ENCODE data around the gene EPB41L1. TPM values are rescaled to one million over a fixed set of nuclear protein-coding genes. Genes with fewer than 3 reads are reported as not detected.

Gene EPB41L1
- polyA plus RNA-seq, 3 donors, result 0.05 TPM; not detected in 2

GRCh38 chr20:36145877-36146707, 8.4 kb upstream of the EPB41L1 start:
- DNase-seq, result no peak
- Mint-ChIP-seq H3K27ac (peak overlapping the region in 2 of 7 donors; percentile 21 to 72), H3K27me3 (ENCODE audit: low read depth in 3 of 3) (peaks cover 8 to 11% (median 8%) of the 10 kb centered on the region in 3 donors), H3K36me3 (no peaks in the 10 kb centered on the region), H3K9me3 (no peaks in the 10 kb centered on the region), H3K4me3 (no peak overlapping the region), H3K4me1 (no peaks in the 10 kb centered on the region)
- intact Hi-C loops (cut with micrococcal nuclease), result no loop called here
- 84% methylated on average over 9 of the region's 12 CpGs for WGBS (ENCODE audit: insufficient coverage)
- Histone ChIP-seq H4K20me1 (ENCODE audit: insufficient read depth, low read length) (no peaks in the 10 kb centered on the region), H3K9me3 (replicated peaks in 1 of 2; ENCODE audit: control insufficient read depth in 1 of 2, insufficient read depth in 1 of 2, low read length in 2 of 2) (no peaks in the 10 kb centered on the region), H3K9ac (ENCODE audit: insufficient read depth, low read length, poor library complexity, severe bottlenecking) (no peak overlapping the region), H3K4me2 (replicated peaks; ENCODE audit: extremely low read depth, low read length, poor library complexity, severe bottlenecking) (no peak overlapping the region), H3K27ac (ENCODE audit: low read depth in 1 of 2, low read length in 2 of 2) (no peak overlapping the region), H3K36me3 (replicated peaks in 1 of 2; ENCODE audit: control insufficient read depth in 1 of 2, insufficient read depth in 2 of 2, low read length in 2 of 2) (no peaks in the 10 kb centered on the region), H3K27me3 (ENCODE audit: control insufficient read depth in 2 of 2, insufficient read depth in 2 of 2, low read length in 2 of 2) (no peaks in the 10 kb centered on the region), H3K4me3 (replicated peaks in 1 of 3; ENCODE audit: low read depth in 2 of 3, low read length in 3 of 3) (no peak overlapping the region), H3K79me2 (ENCODE audit: insufficient read depth, low read length) (no peaks in the 10 kb centered on the region), H2AFZ (ENCODE audit: insufficient read depth, low read depth, low read length, poor library complexity, severe bottlenecking) (no peak overlapping the region), H3K4me1 (ENCODE audit: control insufficient read depth in 1 of 2, insufficient read depth in 2 of 2, low read length in 2 of 2) (no peaks in the 10 kb centered on the region)
- TF ChIP-seq, protein P1, sequence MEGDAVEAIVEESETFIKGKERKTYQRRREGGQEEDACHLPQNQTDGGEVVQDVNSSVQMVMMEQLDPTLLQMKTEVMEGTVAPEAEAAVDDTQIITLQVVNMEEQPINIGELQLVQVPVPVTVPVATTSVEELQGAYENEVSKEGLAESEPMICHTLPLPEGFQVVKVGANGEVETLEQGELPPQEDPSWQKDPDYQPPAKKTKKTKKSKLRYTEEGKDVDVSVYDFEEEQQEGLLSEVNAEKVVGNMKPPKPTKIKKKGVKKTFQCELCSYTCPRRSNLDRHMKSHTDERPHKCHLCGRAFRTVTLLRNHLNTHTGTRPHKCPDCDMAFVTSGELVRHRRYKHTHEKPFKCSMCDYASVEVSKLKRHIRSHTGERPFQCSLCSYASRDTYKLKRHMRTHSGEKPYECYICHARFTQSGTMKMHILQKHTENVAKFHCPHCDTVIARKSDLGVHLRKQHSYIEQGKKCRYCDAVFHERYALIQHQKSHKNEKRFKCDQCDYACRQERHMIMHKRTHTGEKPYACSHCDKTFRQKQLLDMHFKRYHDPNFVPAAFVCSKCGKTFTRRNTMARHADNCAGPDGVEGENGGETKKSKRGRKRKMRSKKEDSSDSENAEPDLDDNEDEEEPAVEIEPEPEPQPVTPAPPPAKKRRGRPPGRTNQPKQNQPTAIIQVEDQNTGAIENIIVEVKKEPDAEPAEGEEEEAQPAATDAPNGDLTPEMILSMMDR (IDR thresholded peaks at IDR 0.05), result no peak

- Histone ChIP-seq H2AFZ (ENCODE audit: insufficient read depth, low read depth, low read length, poor library complexity, severe bottlenecking) (no peak overlapping the region), H3K4me3 (replicated peaks in 1 of 3; ENCODE audit: low read depth in 2 of 3, low read length in 3 of 3) (no peak overlapping the region), H3K27me3 (ENCODE audit: control insufficient read depth in 2 of 2, insufficient read depth in 2 of 2, low read length in 2 of 2) (peaks cover 0 to under 1% of the 10 kb centered on the region in 2 donors), H3K9ac (ENCODE audit: insufficient read depth, low read length, poor library complexity, severe bottlenecking) (no peak overlapping the region), H3K27ac (ENCODE audit: low read depth in 1 of 2, low read length in 2 of 2) (no peak overlapping the region), H3K79me2 (ENCODE audit: insufficient read depth, low read length) (no peaks in the 10 kb centered on the region), H3K4me1 (ENCODE audit: control insufficient read depth in 1 of 2, insufficient read depth in 2 of 2, low read length in 2 of 2) (no peaks in the 10 kb centered on the region), H3K9me3 (replicated peaks in 1 of 2; ENCODE audit: control insufficient read depth in 1 of 2, insufficient read depth in 1 of 2, low read length in 2 of 2) (no peaks in the 10 kb centered on the region), H3K36me3 (replicated peaks in 1 of 2; ENCODE audit: control insufficient read depth in 1 of 2, insufficient read depth in 2 of 2, low read length in 2 of 2) (no peaks in the 10 kb centered on the region), H3K4me2 (replicated peaks; ENCODE audit: extremely low read depth, low read length, poor library complexity, severe bottlenecking) (no peak overlapping the region), H4K20me1 (ENCODE audit: insufficient read depth, low read length) (no peaks in the 10 kb centered on the region)
- TF ChIP-seq, protein P1 (IDR thresholded peaks at IDR 0.05), result no peak
- H3K36me3 Mint-ChIP-seq, result no peaks in the 10 kb centered on the region
- H3K9me3 Mint-ChIP-seq, result no peaks in the 10 kb centered on the region
- peaks cover 13 to 14% (median 13%) of the 10 kb centered on the region in 3 donors for H3K27me3 Mint-ChIP-seq (ENCODE audit: low read depth in 3 of 3)
- DNase-seq, result no peak
- H3K4me3 Mint-ChIP-seq, result no peak overlapping the region
- no peak overlapping the region for H3K27ac Mint-ChIP-seq
- WGBS (ENCODE audit: insufficient coverage), result 88% methylated on average over 3 of the region's 3 CpGs
- intact Hi-C loops (cut with micrococcal nuclease), result no loop called here
- H3K4me1 Mint-ChIP-seq, result no peaks in the 10 kb centered on the region
Observed at GRCh38 chr20:36147690-36148089, 6.8 kb upstream of the EPB41L1 start.

Measured in CD14-positive monocyte (primary cell).